Astrocyte (in vitro differentiated cells and primary cell): ENCODE data around the gene RWDD3. TPM values are rescaled to one million over a fixed set of nuclear protein-coding genes. Genes with fewer than 3 reads are reported as not detected.
A peak's percentile ranks its signal among the peaks of the same experiment; 100 is the strongest.

Experiments used
- DNase-seq: peaks from one replicate; pipeline ENCODE4 v3.0.0-alpha.2; 2010; ENCODE audit warnings: low read depth
- FAIRE-seq: peaks from 2 replicates; lab custom pipeline; 2011; peaks lifted over from hg19 to GRCh38; lab: Jason Lieb, UNC
- H2AFZ ChIP-seq: 2 replicates; pipeline ENCODE4 v1.6.0; 2012; ENCODE audit warnings: low read depth, low read length, inconsistent platforms
- H3K27ac ChIP-seq: 2 replicates; pipeline ENCODE4 v1.5.1; 2011; ENCODE audit warnings: low read depth, low read length, inconsistent platforms
- H3K27me3 ChIP-seq: 2 replicates; pipeline ENCODE4 v1.6.0; 2011; ENCODE audit warnings: low read length, inconsistent platforms; ENCODE audit not compliant: insufficient read depth
- H3K36me3 ChIP-seq: 2 replicates; pipeline ENCODE4 v1.5.1; 2011; ENCODE audit warnings: low read length, inconsistent platforms; ENCODE audit not compliant: insufficient read depth
- H3K4me1 ChIP-seq: 2 replicates; pipeline ENCODE4 v1.5.1; 2011; ENCODE audit warnings: low read length, inconsistent platforms; ENCODE audit not compliant: insufficient read depth
- H3K4me2 ChIP-seq: 2 replicates; pipeline ENCODE4 v1.6.0; 2012; ENCODE audit warnings: low read length, inconsistent platforms
- H3K4me3 ChIP-seq: 2 replicates; pipeline ENCODE4 v1.5.1; 2011; ENCODE audit warnings: low read depth, mild to moderate bottlenecking, low read length, inconsistent platforms; ENCODE audit not compliant: insufficient read depth
- H3K79me2 ChIP-seq: 2 replicates; pipeline ENCODE4 v1.6.0; 2012; ENCODE audit warnings: mild to moderate bottlenecking, low read length, inconsistent platforms; ENCODE audit not compliant: insufficient read depth
- H3K9ac ChIP-seq: 2 replicates; pipeline ENCODE4 v1.6.0; 2012; ENCODE audit warnings: mild to moderate bottlenecking, low read length, inconsistent platforms
- H3K9me3 ChIP-seq: 2 replicates; pipeline ENCODE4 v1.5.1; 2012; ENCODE audit warnings: low read depth, mild to moderate bottlenecking, low read length, inconsistent platforms; ENCODE audit not compliant: insufficient read depth
- H4K20me1 ChIP-seq: 2 replicates; pipeline ENCODE4 v1.6.0; 2012; ENCODE audit warnings: low read length, inconsistent platforms; ENCODE audit not compliant: insufficient read depth
- H3K27ac Mint-ChIP-seq: one replicate; pipeline ENCODE4 v1.8.0; 2021; ENCODE audit warnings: mild to moderate bottlenecking, mixed read lengths; ENCODE audit not compliant: unreplicated experiment
- H3K27me3 Mint-ChIP-seq: one replicate; pipeline ENCODE4 v1.8.0; 2021; ENCODE audit warnings: low read depth, mixed read lengths; ENCODE audit not compliant: unreplicated experiment
- H3K36me3 Mint-ChIP-seq: one replicate; pipeline ENCODE4 v1.8.0; 2021; ENCODE audit warnings: low read depth, mixed read lengths; ENCODE audit not compliant: unreplicated experiment
- H3K4me1 Mint-ChIP-seq: one replicate; pipeline ENCODE4 v1.8.0; 2021; ENCODE audit warnings: low read depth, mixed read lengths; ENCODE audit not compliant: unreplicated experiment
- H3K4me3 Mint-ChIP-seq: one replicate; pipeline ENCODE4 v1.8.0; 2021; ENCODE audit warnings: mild to moderate bottlenecking, moderate library complexity, mixed read lengths; ENCODE audit not compliant: unreplicated experiment
- H3K9me3 Mint-ChIP-seq: one replicate; pipeline ENCODE4 v1.8.0; 2021; ENCODE audit warnings: mild to moderate bottlenecking, mixed read lengths; ENCODE audit not compliant: unreplicated experiment
- EZH2 ChIP-seq: IDR thresholded peaks from 2 replicates; pipeline ENCODE4 v1.6.1; 2012; ENCODE audit warnings: mild to moderate bottlenecking, low read length, inconsistent platforms; ENCODE audit not compliant: insufficient read depth
- total RNA-seq: library from RNA; stranded (reverse); gene quantifications from 2 replicates; pipeline ENCODE4 v1.2.1, GENCODE V29; 2021
- TF ChIP-seq, protein P1 (sequence below): IDR thresholded peaks from 2 replicates; pipeline ENCODE4 v1.5.1; 2011; ENCODE audit warnings: low read depth, mild to moderate bottlenecking, inconsistent platforms, low read length, moderate library complexity; ENCODE audit not compliant: insufficient read depth

The RWDD3 gene
- total RNA-seq, 1 donor from 2014 or later, result 20.0 TPM

DNA sequence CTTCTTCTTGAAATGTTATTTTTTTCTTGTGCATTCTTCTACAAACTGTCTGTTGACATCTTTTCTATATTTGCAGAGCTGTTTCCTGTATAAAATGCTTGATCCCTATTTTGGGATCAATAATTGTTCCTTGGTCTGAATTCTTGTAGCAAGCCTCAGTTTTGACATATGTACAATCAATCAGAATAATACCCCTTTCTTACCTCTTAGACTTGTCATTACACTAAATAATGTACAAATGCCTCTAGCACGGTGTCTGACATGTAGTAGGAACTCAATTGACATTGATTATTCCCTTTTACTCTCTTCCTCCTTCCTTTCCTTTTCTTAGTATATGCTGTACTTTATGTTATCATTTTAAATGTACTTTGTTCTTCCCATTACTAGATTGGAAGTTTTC is 25.2 kb downstream of the RWDD3 start:
- no peak overlapping the region for H3K4me3 Mint-ChIP-seq
- H3K4me1 Mint-ChIP-seq, result peaks cover 15% of the 10 kb centered on the region
- FAIRE-seq (no peak), DNase-seq (no peak)
- TF ChIP-seq, protein P1, sequence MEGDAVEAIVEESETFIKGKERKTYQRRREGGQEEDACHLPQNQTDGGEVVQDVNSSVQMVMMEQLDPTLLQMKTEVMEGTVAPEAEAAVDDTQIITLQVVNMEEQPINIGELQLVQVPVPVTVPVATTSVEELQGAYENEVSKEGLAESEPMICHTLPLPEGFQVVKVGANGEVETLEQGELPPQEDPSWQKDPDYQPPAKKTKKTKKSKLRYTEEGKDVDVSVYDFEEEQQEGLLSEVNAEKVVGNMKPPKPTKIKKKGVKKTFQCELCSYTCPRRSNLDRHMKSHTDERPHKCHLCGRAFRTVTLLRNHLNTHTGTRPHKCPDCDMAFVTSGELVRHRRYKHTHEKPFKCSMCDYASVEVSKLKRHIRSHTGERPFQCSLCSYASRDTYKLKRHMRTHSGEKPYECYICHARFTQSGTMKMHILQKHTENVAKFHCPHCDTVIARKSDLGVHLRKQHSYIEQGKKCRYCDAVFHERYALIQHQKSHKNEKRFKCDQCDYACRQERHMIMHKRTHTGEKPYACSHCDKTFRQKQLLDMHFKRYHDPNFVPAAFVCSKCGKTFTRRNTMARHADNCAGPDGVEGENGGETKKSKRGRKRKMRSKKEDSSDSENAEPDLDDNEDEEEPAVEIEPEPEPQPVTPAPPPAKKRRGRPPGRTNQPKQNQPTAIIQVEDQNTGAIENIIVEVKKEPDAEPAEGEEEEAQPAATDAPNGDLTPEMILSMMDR, result no peak
- TF ChIP-seq EZH2, result no peak
- Histone ChIP-seq H4K20me1 (no peaks in the 10 kb centered on the region), H3K27me3 (no peaks in the 10 kb centered on the region), H2AFZ (no peak overlapping the region), H3K4me1 (peaks cover 2% of the 10 kb centered on the region), H3K9me3 (no peaks in the 10 kb centered on the region), H3K27ac (no peak overlapping the region), H3K4me3 (no peak overlapping the region), H3K79me2 (no peaks in the 10 kb centered on the region), H3K36me3 (no peaks in the 10 kb centered on the region), H3K4me2 (no peak overlapping the region), H3K9ac (no peak overlapping the region)
- H3K27ac Mint-ChIP-seq, result no peak overlapping the region
- no peaks in the 10 kb centered on the region for H3K27me3 Mint-ChIP-seq
- H3K36me3 Mint-ChIP-seq, result no peaks in the 10 kb centered on the region
- no peaks in the 10 kb centered on the region for H3K9me3 Mint-ChIP-seq

- Histone ChIP-seq H3K27me3 (no peaks in the 10 kb centered on the region), H4K20me1 (no peaks in the 10 kb centered on the region), H2AFZ (no peak overlapping the region), H3K27ac (no peak overlapping the region), H3K4me3 (no peak overlapping the region), H3K36me3 (no peaks in the 10 kb centered on the region), H3K4me1 (no peaks in the 10 kb centered on the region), H3K4me2 (no peak overlapping the region), H3K79me2 (no peaks in the 10 kb centered on the region), H3K9me3 (no peaks in the 10 kb centered on the region), H3K9ac (no peak overlapping the region)
- Mint-ChIP-seq H3K4me3 (no peak overlapping the region), H3K27me3 (no peaks in the 10 kb centered on the region), H3K9me3 (peaks cover 4% of the 10 kb centered on the region), H3K27ac (no peak overlapping the region), H3K4me1 (peaks cover 5% of the 10 kb centered on the region), H3K36me3 (no peaks in the 10 kb centered on the region)
- no peak for FAIRE-seq
- TF ChIP-seq, protein P1, result no peak
- no peak for TF ChIP-seq EZH2
- no peak for DNase-seq
These were observed 28.9 kb downstream of the RWDD3 start for GRCh38 chr1:95262913-95263312.

DNA sequence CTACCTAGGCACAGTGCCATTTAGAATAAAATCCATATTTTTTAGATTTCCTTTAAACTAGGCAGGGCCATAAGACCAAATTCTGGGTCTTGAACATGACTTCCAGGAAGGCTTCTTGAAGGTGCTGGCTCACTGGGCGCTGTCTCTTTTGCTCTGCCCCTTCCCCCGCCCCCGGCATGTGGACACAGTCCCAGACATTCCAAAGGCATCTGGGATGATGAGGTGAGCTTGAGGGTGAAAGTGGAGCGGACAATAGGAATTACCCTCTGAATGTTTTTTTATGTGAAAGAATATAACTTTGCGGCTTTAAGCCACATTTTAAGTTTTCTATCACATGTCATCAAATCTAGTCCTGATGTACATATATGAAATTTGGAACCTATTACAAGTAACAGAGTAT is 29.4 kb downstream of the RWDD3 start:
- no peaks in the 10 kb centered on the region for H3K4me1 ChIP-seq
- peaks cover 4% of the 10 kb centered on the region for H3K9me3 Mint-ChIP-seq
- H3K9ac ChIP-seq, result no peak overlapping the region
- H3K4me1 Mint-ChIP-seq, result peaks cover 5% of the 10 kb centered on the region
- no peak overlapping the region for H3K4me3 ChIP-seq
- H4K20me1 ChIP-seq, result no peaks in the 10 kb centered on the region
- no peaks in the 10 kb centered on the region for H3K79me2 ChIP-seq
- H3K27me3 Mint-ChIP-seq, result no peaks in the 10 kb centered on the region
- no peaks in the 10 kb centered on the region for H3K27me3 ChIP-seq
- no peaks in the 10 kb centered on the region for H3K36me3 Mint-ChIP-seq
- no peak for FAIRE-seq
- H3K9me3 ChIP-seq, result no peaks in the 10 kb centered on the region
- no peak for TF ChIP-seq EZH2
- TF ChIP-seq, protein P1, result no peak
- H3K4me2 ChIP-seq, result no peak overlapping the region
- no peak overlapping the region for H3K27ac ChIP-seq
- H3K27ac Mint-ChIP-seq, result no peak overlapping the region
- H3K36me3 ChIP-seq, result no peaks in the 10 kb centered on the region
- H2AFZ ChIP-seq, result no peak overlapping the region
- H3K4me3 Mint-ChIP-seq, result no peak overlapping the region
- peak; percentile 4 for DNase-seq
